Kidney glomerular epithelial cell (primary cell): ENCODE measurements around the gene CRYGN.
A peak's percentile ranks its signal among the peaks of the same experiment; 100 is the strongest.

Source experiments
- DNase-seq: peaks from one replicate; lab custom pipeline; 2025; lab: John Stamatoyannopoulos, UW

The CRYGN gene

DNA sequence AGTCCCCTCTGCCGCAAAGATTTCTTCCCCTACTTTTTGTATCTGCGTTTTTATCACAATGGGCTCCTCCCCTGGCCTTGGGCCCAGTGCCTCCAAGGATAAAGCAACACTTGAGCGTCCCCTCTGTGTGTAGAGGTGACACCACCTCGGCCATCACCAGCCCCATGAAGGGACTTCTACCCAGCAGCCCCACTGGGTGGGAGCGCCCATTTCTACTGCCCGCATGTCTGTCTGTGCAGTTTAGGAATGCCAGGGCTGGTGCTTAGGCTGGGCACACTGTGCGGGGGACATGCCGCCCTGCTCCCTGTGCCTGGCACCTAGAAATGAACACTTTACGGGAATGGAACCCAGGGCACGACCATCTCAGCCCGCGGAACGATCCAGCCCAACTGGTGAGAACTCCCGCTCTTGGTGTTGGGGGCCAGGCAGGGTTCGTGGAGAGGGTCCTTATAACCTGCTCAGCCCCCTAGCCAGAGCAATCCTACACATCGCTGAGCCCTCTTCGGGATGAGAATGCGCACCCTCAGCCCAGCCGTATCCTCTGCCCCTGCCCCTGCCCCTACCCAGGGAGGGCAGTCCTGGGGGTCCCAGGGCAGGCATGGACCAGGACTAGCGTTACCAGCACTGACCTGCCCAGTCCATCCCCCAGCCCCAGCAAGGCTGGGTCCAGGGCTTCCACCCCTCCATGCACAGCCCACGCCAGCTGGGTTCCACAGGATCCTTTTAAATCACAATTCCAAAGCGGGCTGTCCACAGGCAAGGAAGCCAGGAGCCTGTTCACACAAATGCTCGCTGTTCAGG is 12.8 kb downstream of the CRYGN start:
- no peak for DNase-seq

DNA sequence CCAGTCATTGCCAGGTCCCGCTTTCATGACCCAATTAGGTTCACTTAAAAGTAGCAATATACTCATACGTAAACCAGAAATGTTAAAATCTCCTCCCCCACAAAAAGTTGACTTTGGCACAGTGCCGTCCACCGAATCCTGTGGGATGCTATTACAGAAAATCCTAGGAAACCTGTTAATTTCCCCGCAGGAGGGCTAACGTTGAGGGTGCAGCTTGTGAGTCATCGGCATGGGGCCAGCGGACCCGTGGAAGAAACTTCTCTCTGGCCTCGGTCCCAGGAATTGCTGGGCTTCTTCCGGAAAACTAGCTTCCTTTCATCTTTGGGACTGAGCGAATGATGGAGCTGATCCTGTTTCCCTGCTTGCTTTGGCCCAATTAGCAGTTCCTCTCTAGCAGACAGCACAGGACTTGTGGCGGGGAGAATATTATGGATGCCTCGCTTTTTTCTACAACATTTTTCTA is 13.5 kb downstream of the CRYGN start:
- DNase-seq: peak; percentile 50

DNA sequence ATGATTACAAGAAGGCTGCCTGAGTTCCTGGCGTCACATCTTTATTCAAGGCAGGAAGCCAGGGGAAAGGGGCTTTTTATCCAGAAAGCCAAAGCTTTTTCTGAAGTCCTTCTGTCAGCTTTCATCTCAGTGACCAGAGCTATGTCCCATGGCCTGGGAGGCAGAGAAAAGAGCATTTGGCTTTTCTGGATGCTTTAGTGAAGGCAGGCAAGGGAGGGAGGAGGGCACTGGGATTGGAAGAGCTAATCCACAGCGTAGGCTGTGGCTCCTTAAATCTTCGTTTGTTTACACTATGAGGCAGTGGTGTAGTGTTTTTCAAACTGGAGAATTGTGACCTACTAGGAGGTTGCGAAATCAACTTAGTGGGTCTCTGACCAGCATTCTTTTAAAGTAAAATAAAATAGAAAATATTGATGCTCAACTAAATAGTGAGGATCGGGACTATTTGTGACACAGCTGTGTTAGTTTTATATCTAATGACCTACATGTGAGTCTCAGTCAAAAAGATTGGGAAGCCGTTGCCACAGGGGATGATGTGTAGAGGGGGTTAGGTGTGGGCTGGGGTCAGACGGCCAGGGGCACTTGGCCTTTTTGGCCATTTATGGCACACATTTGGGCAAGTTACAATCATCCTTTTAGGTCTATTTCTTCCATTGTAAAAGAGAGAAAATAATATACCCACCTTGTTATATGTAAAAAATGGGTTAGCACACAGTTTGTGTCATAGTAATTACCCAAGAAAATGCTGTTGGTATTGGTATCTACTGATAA is 14.1 kb downstream of the CRYGN start:
- no peak for DNase-seq

DNA sequence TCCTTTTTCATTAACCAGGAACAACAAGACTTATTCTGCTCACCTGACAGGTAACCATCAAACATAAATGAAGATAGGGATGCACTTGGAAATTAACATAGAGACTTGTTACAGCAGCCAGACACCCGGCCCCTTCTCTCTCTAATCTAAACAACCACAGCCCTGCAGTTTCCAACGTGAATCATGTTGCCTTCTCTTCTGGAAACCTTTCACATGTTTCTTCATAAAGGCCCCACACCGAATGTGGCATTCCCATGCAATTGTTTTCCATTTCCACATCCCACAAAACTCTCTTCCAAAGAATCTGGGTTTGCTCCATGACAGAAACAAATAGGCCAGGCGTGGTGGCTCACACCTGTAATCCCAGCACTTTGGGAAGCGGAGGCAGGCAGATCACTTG is 15.1 kb downstream of the CRYGN start:
- DNase-seq: no peak

DNA sequence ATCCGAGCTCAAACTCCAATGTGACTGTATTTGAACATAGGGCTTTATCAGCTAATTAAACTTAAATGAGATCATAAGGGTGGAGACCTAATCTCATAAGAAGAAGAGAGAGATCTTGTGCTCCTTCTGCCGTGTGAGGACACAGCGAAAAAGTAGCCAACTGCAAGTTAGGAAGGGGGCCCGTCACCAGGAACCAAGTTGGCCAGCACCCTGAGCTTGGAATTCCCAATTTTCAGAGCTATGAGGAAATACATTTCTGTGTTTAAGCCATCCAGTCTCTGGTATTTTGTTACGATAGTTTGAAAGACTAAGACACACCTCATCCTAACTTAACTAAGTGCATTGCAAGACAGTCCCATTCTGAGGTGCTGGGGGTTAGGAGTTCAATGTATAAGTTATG is 16.0 kb downstream of the CRYGN start:
- DNase-seq: no peak

DNA sequence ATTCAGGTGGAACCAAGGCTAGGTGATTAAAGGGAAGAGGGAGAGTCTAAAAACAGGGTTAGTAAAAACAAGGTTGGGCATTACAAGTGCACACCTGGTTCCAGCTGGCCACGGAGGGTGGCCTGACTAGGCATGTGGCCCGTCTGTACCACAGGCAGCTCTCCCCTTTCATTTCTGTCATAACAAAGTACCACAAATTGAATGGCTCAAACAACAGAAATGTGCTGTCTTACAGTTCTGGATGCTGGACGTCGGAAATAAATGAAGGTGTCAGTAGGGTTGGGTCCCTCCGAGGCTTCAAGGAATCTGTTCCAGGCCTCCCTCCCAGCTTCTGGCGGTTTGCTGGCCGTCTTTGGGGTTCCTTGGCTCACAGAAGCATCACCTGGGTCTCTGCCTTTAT is 16.7 kb downstream of the CRYGN start:
- DNase-seq: no peak

DNA sequence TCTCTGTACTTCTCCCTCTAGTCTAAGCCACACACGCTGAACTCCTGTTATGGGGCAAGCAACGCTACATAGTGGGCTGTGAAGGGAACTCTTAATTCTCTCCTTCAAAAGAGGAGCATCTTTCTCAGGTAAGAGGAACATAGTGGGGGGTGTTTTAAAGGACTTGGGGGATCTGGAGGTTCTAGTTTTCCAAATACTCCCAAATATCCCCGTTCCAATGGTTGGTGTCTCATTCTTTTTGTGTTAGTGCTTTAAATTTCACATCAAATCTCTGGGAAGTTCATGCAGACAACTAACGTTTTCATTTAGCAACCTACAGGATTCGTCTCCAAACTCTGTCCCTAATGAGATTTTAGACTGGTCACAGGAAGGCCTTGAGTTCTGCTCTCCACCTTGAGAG is 17.7 kb downstream of the CRYGN start:
- no peak for DNase-seq

DNA sequence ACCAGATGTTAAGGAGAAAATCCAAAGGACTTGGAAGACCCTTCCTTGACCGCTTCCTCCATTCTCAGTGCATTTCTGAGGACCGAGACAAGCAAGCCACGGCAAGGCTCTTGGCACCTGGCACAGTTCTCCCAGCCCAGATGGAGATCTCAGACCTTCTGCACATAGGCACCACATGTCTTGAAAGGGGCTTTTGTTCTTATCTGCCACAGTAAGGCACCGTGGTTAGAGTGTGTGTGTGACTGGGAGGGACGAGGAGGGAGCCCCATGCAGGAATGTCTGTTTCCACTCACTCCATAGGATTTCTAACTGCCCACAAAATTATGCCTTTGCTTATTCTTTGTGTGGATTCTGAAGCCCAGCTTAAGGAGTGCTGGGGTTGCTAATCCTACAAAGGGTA is 19.8 kb downstream of the CRYGN start:
- DNase-seq: no peak

DNA sequence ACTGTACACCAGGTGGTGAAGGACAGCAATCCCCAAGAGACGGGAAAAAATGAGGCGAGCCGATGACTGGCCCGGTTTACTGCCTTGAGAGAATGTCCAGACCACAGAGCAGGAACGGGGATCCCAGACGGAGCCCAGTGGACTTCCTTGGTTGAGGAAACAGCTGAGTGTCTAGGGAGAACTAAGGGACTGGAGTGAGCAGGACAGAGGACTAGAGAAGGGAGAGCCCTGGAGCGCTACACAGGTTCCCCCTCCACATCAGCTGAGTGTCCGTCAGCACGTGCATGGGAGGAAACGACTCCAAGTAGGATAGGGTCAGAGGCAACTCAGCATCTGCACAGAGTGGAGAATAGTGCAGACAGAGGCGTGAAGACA is 23.0 kb downstream of the CRYGN start:
- DNase-seq: no peak

DNA sequence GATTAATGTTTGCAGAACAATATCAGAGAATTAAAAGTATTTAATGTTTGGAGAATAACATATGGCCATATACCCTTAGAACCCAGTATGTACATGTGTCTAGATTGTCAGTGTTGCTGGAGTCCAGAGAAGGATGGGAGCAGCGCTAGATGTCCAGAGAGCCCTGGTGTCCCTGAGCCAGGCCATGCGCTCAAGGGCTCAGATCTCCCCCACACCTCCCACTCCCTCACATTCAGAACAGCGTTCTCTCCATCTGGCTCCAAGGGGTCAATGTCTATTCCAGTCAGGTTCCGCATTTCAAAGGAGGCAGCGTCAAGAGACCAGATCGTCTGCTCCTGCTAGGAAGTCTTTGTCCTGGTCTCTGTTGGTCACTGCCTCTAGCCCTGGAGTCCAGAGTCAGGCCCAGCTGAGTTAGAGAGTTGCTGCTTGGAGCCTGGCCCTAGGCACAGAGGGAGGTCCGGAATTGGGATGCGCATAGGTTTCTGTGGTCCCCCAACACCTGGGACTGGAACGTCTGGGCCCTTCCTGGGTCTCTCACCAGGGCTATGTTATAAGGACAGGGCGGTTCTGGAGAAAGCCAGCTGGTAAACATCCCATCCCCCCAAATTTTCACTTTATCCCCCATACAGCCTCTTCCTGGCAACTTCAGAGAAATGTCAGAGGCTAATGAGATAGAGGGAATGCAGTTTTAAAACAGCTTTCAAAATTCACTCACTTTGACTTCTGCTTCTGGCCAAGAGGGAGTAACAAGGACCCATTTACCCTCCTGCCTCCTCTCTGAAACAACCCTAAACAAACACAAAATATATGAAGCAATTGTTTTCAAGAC is 23.6 kb downstream of the CRYGN start:
- DNase-seq: no peak

DNA sequence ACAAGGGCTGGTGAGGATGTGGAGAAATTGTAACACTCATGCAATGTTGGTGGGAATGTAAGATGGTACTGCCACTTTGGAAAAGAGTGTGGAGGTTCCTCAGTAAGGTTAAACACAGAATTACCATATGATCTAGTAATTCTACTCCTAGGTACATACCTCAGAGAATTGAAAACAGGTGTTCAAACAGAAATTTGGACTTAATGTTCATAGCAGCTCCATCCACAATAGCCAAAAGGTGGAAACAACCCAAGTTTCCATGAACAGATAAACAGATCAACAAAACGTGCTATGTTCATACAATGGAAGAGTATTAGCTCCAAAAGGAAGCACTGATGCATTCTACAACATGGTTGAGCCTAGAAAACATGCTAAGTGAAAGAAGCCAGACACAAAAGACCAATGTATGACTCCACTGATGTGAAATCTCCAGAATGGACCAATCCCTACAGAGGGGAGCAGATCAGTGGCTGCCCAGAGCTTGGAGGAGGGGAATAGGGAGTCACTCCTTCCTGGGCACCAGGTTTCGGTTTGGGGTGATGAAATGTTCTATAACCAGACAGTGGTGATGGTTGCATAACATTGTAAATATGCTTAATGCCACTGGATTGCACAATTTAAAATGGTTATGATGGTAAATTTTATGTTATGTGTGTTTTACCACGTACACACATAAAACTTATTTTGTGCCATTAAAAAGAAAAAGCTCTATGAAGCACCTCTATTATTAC is 24.4 kb downstream of the CRYGN start:
- no peak for DNase-seq

DNA sequence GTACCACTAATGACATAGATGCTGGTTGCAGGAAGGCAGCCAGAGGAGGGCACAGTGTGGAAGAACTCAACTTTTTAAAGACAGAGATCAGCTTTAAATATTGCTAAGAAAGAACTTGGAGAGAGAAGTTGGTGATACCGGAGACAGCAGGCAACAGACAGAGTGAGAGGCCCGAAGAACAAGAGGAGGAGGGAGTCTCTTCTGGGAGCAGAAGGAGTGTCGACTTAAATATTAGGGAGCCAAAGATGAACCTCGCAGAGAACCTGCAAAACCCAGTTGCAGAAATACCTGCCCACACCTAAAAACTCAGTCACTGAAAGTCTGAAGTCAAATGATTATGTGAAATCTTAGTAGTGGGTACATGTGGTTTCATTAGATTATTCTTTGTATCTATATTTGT is 26.7 kb downstream of the CRYGN start:
- DNase-seq: no peak

DNA sequence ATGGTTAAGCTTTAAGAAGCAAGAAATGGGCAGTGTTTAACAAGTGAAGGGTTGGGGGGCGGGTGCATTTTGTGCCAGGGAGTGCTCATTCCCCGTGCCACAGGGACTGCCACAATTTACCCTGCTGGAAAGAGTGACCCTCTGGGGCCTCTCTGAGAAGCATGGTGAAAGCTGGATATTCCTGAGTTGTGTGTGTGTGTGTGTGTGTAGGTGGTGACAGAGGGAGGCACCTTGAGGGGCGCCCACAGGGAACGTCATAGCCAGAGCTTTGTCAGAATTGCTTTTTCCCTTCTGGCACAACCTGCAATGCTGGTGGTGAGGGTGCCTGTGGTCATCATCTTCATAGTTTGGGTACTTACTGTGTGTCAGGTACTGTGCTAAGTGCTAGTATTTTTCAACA is 27.6 kb downstream of the CRYGN start:
- DNase-seq: no peak

DNA sequence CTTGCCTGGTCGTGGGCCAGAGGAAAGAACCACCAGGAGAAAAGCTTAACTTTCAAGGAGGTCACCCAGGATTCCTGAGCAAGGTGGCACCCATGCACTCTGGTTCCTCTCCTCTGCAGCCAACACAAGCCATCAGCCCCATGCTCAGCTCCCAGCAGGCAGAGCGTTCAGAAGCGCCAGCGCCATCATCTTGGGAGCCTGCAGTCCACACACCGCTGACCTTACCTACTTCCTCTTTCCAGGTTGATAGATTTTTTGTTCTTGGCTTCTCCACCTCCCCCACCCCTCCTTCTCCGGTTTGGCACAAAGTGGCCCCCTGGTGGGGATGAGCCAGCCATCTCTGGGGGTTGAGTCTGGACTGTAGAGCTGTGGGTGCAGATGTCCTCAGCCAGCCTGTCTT is 28.4 kb downstream of the CRYGN start:
- DNase-seq: no peak

DNA sequence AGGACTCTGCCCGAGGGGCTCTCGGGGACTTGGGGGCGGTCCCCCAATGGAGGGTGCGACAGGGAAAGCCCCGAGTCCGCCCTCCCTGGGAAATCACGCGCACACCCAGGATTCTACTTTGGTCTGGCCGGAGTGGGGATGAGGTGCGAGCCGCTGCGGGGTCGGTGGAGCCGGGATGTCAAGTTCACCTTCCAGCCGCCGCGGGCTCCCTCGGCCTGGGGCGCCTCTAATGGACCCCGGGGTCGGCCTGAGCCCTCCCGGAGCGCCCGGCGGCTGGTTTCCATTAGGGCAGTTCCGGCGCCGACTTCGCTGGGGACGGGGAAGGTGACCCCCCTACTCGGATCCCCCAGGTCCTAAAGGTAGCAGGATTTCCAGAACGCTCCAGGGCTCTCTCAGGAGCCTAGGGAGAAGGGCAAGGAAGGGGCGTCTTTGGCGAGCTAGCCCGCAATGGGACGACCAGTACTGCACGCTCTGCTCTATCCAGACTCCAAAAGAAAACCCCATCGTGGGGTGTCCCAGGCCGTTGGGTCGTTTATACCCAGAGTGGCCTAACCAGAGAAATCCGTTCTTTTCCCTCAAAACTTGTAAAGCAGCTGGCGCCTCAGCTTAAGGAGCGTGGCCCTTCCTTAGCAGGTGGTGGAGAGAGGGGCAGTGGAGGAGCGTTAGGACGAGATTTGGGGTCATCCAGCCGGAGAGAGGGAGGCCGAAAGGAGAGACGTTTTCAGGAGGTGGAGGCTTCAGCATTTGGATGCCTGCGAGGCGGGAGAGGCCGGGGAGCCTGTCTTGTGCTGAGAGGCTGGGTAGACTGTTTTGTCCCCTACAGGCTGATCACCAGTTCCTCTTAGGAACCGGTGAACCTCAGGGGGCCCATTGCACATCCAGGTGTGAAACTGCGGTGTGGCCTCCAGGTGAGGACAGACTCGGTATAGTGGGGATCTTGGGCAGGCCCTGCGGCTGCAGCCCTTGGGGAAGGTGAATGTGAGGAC is 29.2 kb downstream of the CRYGN start:
- no peak for DNase-seq

DNA sequence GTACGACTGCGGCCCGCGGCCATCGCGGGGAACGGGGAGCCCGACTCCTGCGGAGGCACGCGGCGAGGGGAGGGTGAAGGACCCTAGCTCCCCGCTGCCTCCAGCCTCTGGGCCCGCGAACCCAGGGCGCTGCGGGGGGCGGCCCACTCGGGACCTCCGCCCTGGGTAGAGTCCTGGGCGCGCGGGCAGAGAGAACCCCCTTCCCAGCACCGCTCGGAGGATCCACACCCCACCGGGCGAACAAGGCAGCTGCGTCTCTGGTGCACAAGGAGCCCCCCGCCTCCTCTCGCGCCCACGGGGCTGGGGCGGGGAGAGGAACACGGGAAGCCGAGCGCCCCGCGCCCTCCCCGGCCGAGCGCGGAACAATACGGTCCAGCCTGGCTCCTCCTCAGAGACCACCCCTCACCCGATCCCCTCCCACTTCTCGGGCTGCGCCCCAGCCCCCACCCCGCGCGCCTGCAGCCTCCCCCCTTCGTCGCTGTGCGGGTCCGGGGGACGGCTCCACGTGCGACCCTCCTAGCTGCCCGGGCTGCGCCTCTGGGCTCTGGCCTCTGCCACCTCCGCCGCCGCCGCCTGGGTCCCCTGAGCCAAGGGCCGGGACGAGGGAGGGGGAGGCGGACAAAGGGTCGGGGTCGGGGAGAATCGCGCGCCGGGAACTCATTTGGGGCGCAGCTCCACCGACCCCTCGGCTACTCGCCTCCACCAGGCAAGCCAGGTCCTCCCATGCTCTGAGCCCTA is 30.1 kb downstream of the CRYGN start, which contains the start of gene WDR86:
Gene WDR86, minus strand, starts transcription at position 372 of the 738 bp plus-strand sequence. CDS start 449 bp downstream, outside the sequence.
- no peak for DNase-seq

DNA sequence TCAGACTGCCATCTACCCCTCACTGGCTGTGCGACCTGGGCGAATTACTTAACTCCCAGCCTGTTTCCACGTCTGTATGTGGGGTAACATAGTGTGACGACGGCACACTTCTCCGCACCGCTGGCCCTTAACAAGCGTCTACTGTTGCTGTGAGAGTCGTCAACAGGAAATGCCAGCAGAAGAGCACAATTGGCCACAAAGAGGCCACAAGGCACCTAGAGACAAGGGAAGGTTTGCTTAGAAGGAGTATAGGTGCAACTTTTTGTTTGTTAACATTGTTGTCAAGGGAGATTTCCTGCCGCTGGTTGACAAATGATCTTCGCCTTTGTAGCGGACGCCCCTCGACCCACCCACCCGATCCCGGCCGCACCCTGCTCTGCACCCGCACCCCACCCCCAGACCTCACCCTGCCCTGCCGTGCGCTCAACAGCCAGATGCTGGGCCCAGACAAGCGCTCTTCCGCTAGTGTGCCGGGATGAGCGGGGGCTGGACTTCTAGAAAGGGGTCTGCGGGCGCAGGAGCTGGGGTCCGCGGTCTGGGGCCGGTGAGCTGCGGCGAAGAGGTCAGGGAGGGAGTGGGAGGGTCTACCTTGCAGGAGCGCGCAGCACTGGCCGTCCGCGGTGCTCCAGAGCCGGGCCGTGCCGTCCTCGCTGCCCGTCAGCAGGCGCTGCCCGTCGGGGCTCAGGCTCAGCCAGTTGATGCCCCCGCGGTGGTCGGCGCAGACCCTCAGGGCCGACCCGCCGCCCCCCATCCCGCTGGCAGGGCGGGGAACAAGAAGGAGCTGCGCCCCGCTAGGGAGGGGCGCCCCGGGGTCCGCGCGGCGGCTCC is 30.9 kb downstream of the CRYGN start:
- no peak for DNase-seq

DNA sequence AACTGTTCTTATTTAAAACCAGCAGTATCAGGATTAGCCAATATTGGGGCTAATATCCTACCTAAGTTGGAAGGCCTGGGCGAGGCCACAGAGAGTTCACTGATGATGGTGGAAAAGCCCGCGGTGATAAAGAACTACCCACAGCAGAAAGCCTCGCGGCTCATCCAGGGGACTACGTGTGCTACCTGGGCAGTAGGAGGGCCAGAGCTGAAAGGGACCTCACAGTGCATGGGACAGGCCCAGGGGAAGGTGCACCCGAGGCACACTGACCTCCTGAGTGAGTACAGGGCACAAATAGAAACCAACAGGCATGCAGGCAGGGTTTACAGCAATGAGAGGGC is 31.5 kb downstream of the CRYGN start:
- DNase-seq: no peak
